ENCODE measurements around the gene ASXL1. TPM values are rescaled to one million over a fixed set of nuclear protein-coding genes. Genes with fewer than 3 reads are reported as not detected.

The ASXL1 gene
- total and polyA plus RNA-seq, 10 of the 15 experiments (the other 5 are each of a cell fraction or from before 2014, with no cell fraction given) = 11.0 to 87.6 (median 56.8) TPM

GRCh38 chr20:32482143-32482441 is 124.0 kb downstream of the ASXL1 start:
- Histone ChIP-seq H2AFZ (ENCODE audit: control insufficient read depth, low read depth, low read length) (no peak overlapping the region), H3K4me1 (ENCODE audit: control insufficient read depth, insufficient read depth, low read length) (peaks cover 5% of the 10 kb centered on the region), H3K9ac (ENCODE audit: control insufficient read depth, insufficient read depth, low read length) (no peak overlapping the region), H4K20me1 (ENCODE audit: control insufficient read depth, insufficient read depth) (peaks cover 7% of the 10 kb centered on the region; the same call in 1 of the 2 replicates), H3K27me3 (replicated peaks in 1 of 2; ENCODE audit: control insufficient read depth in 2 of 2, insufficient read depth in 2 of 2, low read length in 1 of 2) (no peaks in the 10 kb centered on the region), H3K4me2 (ENCODE audit: control insufficient read depth, insufficient read depth) (peak overlapping the region; percentile 64; the same call in 1 of the 2 replicates), H3K27ac (ENCODE audit: control insufficient read depth, insufficient read depth) (no peak overlapping the region), H3K36me3 (ENCODE audit: control insufficient read depth in 2 of 2, insufficient read depth in 2 of 2, low read length in 1 of 2) (no peaks in the 10 kb centered on the region), H3K79me2 (ENCODE audit: control insufficient read depth, insufficient read depth, low read length) (no peaks in the 10 kb centered on the region), H3K4me3 (0 out of 2 replicates have a peak overlapping the region, but pooled peaks have one; percentile 57), H3K9me3 (replicated peaks; ENCODE audit: control insufficient read depth, insufficient read depth, low read length) (no peaks in the 10 kb centered on the region)
- in situ Hi-C loops (cut with MboI) = no loop called here
- ChIA-PET POLR2A (interaction anchor here (0.6 kb wide), 1 partner anchor 189 kb away, joined by 3 read pairs; no protein-coding TSS in a partner anchor), CTCF (interaction anchor here (0.7 kb wide), 1 partner anchor 296 kb away, joined by 3 read pairs; no protein-coding TSS in a partner anchor), SMC1A (ENCODE audit: uncharacterized antibody, unreplicated experiment) (no interaction called here), RAD21 (ENCODE audit: unreplicated experiment) (no interaction called here)
- TF ChIP-seq RELA (IDR thresholded peaks at IDR 0.05; ENCODE audit: borderline replicate concordance, partially characterized antibody) (no peak), KAT2A (conservative IDR thresholded peaks at IDR 0.05; ENCODE audit: control insufficient read depth, low read depth, low read length) (no peak), FOXK2 (IDR thresholded peaks at IDR 0.05) (no peak), CHD1 (IDR thresholded peaks at IDR 0.05; ENCODE audit: low read depth, low read length) (no peak), GATAD2B (conservative IDR thresholded peaks at IDR 0.05; ENCODE audit: low read depth) (no peak), RBBP5 (conservative IDR thresholded peaks at IDR 0.05) (no peak), IRF4 (IDR thresholded peaks at IDR 0.05; ENCODE audit: low read depth, low read length) (no peak), TBL1XR1 (IDR thresholded peaks at IDR 0.05; ENCODE audit: low read depth, low read length) (no peak), DPF2 (IDR thresholded peaks at IDR 0.05) (no peak), NFYA (IDR thresholded peaks at IDR 0.05; ENCODE audit: borderline replicate concordance, low read depth, low read length) (no peak), ZNF274 (IDR thresholded peaks at IDR 0.05; ENCODE audit: insufficient read depth, insufficient read length) (no peak), RAD21 (IDR thresholded peaks at IDR 0.05; ENCODE audit: insufficient read depth, low read depth, low read length) (no peak), SREBF1 (IDR thresholded peaks at IDR 0.05; ENCODE audit: low read length) (no peak), CBX3 (IDR thresholded peaks at IDR 0.05; ENCODE audit: borderline replicate concordance, low read depth) (no peak), ZNF207 (IDR thresholded peaks at IDR 0.05; ENCODE audit: borderline replicate concordance) (no peak), HDAC2 (IDR thresholded peaks at IDR 0.05) (no peak), LARP7 (IDR thresholded peaks at IDR 0.05) (no peak), SIN3A (IDR thresholded peaks at IDR 0.05; ENCODE audit: low read depth, low read length) (no peak), SRF (IDR thresholded peaks at IDR 0.05; ENCODE audit: low read depth in 2 of 2, low read length in 2 of 2) (no peak)
- TF ChIP-seq, protein P1, sequence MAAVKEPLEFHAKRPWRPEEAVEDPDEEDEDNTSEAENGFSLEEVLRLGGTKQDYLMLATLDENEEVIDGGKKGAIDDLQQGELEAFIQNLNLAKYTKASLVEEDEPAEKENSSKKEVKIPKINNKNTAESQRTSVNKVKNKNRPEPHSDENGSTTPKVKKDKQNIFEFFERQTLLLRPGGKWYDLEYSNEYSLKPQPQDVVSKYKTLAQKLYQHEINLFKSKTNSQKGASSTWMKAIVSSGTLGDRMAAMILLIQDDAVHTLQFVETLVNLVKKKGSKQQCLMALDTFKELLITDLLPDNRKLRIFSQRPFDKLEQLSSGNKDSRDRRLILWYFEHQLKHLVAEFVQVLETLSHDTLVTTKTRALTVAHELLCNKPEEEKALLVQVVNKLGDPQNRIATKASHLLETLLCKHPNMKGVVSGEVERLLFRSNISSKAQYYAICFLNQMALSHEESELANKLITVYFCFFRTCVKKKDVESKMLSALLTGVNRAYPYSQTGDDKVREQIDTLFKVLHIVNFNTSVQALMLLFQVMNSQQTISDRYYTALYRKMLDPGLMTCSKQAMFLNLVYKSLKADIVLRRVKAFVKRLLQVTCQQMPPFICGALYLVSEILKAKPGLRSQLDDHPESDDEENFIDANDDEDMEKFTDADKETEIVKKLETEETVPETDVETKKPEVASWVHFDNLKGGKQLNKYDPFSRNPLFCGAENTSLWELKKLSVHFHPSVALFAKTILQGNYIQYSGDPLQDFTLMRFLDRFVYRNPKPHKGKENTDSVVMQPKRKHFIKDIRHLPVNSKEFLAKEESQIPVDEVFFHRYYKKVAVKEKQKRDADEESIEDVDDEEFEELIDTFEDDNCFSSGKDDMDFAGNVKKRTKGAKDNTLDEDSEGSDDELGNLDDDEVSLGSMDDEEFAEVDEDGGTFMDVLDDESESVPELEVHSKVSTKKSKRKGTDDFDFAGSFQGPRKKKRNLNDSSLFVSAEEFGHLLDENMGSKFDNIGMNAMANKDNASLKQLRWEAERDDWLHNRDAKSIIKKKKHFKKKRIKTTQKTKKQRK (IDR thresholded peaks at IDR 0.05; ENCODE audit: low read depth, low read length) = no peak
- no TSS peak for BruUV-seq (replicated peaks)
- ATAC-seq = no peak
- intact Hi-C loops (cut with micrococcal nuclease; ENCODE audit: unreplicated experiment) = no loop called here
- FAIRE-seq = no peak
- no peak for DNase-seq (ENCODE audit: low read depth, low spot score)
- WGBS (ENCODE audit: insufficient coverage, insufficient replicate concordance, low lambda C conversion rate, missing lambda C conversion rate) = 49% methylated on average over 8 of the region's 9 CpGs
